ENCODE measurements around the gene KAZN.

Gene KAZN

DNA sequence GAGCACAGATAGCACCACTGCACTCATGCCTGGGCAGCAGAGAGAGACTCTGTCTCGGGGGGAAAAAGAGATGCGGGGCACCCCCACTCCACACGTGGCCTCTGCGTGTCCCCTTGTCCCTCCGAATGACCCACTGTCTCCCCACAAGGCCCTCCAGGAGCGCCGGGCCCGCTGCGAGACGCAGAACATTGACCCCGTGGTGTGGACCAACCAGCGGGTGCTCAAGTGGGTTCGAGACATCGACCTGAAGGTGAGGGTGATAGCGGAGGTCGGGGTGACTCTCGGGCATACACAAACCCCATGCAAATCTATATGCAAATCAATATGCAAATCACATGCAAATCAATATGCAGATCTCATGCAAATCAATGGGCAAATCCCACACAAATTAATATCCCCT lies 504.7 kb downstream of the KAZN start:
- no peak for DNase-seq

DNA sequence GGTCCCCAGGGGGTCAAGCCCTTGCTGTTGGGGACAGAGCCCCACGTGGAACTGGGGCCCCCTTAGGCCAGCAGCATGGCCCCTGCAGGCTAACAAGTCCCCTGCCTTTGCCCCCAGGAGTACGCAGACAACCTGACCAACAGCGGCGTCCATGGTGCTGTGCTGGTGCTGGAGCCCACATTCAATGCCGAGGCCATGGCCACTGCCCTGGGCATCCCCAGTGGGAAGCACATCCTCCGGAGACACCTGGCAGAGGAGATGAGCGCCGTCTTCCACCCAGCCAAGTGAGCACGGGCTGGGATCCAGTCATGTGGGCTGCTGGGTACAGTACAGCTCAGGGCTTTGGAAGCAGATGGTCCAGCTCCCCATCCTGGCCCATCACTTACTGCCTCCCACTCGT lies 505.4 kb downstream of the KAZN start:
- no peak for DNase-seq

DNA sequence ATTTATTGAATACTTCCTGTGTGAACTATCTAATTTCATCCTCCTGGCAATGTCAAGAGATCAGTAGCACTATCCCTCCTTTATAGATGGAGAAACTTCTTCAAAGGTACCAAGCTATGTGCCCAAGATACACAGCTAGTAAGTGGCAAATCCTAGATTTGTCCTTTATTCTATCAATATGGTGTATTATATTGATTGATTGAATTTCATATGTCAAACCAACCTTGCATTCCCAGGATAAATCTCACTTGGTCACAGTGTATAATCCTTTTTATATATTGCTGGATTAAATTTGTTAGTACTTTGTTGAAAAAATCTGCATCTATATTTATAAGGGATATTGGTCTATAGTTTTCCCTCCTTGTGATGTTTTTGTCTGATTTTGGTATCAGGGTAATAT lies 506.3 kb downstream of the KAZN start:
- DNase-seq: no peak

DNA sequence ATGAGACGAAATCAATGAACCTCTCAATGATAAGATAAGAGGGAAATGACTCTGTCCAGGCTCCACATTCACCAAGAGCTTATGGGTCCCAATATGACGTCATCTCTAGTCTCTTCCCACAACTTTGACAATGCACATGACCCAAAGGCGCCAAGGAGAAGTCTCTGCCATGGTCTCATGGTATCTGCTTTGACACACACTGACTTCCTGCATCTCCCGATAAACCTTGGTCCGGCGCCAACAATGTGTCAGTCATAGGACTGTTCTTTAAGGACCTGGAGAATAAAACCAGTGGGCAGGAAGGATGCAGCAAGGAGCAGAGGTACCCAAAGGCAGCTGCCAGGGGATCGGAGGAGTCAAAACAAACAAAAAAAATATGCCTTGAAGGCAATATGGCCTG lies 508.1 kb downstream of the KAZN start:
- no peak for DNase-seq

DNA sequence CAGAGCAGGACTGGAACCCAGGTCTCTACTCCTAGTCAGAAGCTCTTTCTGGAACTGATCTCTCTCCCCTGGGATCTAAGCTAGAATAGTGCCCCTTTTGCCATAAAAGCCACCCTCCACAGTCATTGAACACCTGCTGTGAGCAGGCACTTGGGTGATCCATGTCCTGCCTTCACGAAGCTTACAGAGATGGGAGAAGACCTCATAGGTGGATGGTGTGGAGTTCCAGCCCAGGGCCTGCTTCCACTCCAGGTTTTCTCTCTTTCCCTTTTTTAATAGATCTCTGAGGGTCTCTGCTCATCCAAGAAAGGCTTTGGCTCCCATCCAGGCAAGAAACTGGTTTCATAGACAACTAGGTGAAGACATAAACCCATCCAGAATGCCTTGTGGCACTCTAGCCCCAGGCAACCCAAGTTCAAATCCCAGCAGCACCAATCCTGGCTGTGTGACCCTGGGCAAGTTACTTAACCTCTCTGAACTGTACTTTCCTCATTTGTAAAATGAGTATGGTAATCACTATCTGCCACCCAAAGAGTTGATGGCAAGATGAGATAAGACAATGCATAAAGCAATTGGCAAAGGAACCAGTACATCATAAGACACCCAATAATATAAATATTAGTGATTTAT lies 508.7 kb downstream of the KAZN start:
- DNase-seq: no peak

DNA sequence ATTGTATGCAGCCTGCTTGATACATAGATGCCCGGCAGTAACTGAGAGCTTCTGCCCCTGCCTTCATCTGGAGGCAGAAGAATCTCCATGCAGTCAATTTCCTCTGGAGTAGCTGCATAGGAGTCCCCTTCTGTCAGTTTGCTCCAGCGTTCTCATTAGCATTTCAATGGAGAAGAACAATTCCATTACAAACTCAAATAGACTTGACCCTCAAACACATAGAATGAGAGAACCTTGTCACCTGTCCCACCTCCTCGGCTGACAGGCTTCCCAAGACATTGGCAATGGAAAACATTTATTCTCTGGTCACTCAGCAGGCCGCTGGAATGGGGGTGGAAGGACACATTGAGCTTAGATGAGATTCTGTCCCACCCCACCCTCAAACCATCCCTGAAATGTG lies 509.4 kb downstream of the KAZN start:
- DNase-seq: no peak

DNA sequence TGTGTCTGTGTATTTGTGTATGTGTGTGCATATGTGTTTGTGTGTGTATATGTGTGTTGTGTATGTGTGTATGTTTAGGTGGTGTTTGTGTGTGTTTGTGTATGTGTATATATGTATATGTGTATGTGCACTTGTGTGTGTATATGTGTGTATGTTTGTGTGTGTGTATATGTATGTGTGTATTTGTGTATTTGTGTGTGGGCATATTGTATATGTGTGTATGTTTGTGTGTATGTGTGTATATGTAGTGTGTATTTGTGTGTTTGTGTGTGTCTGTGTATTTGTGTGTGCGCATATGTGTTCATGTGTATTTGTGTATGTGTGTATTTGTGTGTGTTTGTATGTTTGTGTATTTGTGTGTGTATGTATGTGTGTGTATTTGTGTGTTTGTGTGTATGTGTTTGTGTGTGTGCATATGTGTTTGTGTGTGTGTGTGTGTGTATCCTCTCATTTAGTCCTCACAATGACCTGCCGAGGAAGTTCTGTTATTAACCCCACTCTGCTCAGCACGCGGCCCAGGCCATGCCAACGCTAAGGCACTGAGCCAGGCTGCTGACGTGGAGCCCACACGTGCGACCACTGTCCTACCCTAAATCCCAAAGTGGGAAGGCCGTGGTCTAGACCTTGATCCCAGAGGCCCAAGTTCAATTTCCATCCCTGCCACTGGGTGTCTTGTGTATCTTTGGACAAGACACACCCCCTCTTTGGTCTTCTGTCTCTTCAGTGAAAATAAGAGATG lies 511.8 kb downstream of the KAZN start:
- no peak for DNase-seq

DNA sequence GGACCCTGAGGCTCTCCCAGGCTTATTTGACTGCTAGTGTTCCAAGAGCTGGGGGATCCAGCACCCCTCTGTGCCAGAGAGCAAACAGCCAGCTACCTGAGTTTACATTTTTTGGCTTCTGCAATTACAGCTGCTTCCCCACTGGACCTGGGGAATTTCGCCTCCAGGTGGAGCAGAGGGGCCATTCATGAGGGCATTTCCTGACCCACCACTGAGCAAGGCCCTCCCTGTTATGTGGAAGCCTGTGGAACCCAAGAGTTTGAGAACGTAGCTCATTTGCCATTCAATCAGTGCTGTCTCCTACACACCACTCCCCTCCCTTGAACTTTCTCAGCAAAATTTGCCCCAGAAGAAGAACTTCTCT lies 512.4 kb downstream of the KAZN start:
- DNase-seq: no peak

DNA sequence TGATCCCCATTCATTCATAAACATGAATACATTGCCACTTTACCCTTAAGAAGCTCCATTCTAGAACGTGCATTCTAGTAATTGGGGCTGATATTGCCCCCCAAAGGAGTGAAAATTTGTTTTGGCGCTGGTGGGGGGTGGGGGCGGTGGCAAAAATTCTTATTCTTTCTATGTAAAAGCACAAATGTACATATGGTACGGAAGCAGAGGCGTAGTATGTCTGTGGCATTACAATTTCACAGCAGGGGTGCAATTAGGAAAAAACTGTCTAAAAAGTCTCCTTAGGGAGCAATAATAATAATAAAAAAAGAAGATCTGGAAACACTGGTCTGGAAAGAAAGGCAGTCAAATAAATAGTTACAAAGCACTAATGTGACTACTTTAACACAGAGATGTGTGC lies 514.7 kb downstream of the KAZN start:
- DNase-seq: no peak

DNA sequence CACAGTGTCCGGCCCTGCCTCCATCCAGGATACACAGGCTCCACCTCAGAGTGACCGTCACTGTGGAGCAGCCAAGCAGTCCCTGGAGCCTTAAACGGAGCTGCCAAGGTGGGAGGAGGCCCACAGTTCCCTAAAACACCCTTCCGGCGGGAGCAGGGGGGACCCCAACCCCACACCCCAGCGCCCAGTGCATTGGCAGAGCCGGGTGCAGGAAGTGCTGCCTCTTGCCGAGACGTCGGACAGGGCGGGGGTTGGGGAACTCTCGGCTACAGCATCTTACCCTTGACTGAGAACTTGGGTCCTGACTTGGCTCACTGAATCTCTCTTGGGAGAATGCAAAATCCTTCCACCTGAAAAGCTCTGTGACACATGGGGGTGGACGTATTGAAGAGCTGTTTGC lies 516.4 kb downstream of the KAZN start:
- no peak for DNase-seq

DNA sequence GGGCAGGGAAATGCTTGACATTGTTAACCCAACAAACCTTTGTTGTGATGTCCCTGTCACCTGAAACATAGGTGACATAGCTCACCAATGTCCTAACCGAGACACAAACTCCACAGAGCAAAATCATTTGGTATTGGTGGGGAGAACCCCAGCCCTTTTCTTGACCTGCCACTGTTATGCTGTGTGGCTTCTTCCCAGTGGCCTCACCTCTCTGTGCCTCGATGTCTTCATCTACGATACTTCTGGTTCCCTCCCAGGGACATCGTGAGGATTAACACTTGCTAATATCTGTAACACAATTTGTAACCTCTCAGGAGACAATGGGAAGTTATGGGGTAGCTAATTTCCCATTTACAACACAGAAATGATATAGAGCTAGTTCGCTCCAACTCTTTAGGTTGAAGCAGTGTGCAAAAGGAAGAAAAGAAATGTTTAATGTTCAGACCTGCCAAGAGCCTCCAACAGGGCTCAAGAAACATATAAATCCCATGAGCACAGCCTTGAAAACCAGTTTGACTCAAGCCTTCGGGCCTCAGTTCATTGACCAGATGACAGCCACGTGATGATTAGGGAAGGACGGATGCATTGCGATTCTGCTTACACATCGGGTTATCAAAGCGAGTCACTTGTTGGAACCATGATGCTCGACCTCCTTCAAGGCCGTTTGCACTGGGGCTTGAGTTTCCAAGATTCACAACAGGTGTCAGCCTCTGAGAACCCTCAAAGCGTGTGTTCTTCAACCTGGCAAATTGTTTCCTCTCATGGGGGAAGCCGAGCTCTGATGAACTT lies 517.3 kb downstream of the KAZN start:
- no peak for DNase-seq

DNA sequence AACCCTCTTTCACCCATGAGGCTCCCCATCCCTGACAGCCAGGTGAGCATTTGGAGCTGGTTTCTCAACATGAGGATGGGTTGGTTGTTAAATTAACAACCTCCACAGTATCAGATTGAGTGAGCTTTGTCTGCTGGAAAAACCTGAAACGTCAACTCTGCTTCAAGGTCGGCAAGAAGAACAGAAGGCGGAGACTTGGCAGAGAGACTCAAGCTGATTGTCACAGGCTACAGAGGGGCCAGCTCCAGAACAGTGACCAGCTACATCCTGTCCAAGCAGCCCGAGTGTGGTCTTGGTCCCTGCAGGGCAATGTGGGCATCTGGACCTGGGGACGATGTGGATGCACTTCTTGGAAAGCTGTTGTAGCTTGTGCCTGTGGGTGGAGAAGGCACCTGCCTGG lies 518.5 kb downstream of the KAZN start:
- DNase-seq: no peak

DNA sequence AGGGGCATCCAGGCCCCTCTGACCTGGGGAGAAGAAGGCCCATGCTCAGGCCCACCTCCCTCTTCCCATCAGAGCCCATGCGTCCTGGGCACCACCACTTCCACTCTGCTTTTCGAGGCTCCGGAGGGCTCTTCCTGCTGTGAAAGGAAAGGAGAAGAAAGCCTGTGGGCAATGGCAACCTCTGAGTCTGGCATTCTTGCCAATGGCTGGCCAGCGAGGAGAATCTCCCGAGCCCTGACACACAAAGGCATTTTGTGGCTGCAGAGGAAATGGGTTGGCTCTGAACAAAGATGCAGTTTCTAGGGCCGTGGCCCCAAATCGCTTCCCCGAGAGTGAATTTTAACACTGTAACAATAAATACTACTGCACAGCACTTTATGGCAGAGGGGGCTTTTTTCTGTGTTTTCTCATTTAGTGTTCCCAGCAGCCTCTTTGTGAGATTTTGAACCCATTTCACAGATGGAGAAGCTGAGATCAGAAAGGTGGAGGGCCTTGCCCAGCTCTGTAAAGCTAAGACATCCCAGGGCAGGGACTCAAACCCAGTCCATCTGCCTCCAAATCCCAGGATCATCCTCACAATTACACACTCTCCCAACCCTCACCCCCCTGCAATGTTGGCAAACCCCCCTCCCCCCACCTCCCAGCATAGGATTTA lies 519.3 kb downstream of the KAZN start:
- no peak for DNase-seq

DNA sequence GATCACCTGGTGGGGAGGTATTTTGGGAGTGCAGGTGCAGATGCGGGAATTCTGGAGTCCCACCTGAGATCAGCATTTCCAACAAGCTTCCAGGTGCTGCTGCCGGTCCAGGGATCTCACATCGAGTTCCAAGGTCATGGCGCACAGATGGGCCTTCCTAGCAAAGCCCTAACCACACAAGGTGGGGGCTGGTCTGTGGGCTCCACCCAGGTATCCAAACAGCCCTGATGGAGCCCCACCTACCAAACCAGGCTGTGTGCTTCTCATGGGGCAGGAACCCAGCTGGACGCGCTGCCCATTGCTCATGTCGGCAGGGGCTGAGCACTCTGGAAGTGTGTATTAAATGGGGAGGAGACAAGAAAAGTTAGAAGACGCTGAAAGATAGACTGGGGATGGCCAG lies 520.1 kb downstream of the KAZN start:
- no peak for DNase-seq

DNA sequence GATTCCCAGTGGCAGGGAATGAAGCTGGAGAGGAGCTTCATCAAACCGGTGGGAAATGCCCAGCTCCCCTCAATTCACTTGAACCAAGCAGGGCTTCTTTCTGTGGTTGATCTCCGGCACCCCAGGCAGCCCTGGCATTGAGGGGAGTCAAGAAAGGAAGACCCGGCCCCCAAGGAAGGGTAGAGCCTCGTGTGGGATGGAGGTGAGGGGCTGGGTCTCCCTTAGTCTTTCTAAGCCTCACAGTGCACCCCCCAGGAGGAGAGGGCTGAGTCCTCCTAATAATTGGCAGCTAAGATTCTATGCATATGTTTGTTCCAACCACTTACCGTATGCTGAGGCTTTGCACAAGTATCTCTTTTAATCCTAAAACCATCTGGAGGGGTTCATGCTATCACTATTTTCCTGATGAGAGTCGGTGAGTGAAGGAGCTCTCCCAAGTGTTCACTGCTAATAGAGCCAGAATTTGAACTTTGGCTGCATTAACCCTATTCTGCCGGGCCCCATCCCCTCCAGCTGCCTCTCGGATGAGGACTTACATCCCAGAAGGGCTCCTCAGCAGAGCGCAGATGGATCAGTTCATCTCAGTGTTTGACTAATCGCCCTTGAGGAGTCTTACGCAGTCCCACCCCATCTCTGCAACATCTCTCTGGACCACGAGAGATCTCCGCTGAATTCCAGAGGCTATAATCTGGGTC lies 521.9 kb downstream of the KAZN start:
- DNase-seq: no peak

DNA sequence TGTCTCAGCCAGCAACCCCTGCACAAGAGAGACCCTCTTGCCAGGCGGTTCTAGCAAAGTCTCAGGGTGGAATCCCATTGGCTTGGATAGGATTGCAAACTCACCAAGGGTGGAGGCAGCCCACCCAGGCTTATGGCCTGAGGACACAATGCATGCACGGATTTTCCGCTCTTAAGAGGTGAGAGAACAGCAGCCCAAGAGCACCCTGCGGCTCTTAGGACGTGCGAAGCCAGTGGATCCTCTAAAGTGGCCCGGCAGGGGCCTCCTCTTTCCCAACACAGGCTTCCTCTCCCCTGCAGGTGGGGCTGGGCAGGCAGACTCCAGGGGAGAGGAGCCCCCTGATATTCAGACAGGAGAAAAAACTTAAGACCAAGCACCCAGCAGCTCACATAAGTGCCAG lies 523.8 kb downstream of the KAZN start:
- no peak for DNase-seq

DNA sequence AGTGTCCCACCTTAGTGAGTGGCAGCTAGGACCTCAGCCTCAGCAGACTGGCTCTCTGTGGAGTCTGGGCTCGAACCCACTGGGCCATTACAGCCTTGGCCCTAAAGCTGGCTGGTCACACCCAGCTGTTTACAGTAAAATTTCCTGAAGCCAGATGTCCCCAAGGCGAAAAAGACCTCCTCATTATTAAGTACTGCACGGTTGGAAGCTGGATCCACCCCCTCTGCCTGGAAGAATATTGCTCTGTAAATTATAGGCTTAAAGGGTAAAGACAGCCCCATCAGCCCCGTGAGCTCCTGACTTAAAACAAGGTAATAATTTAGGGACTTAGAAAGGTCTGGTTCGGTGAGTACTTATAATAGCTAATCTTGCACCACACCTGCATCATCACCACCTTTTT lies 524.8 kb downstream of the KAZN start:
- no peak for DNase-seq

DNA sequence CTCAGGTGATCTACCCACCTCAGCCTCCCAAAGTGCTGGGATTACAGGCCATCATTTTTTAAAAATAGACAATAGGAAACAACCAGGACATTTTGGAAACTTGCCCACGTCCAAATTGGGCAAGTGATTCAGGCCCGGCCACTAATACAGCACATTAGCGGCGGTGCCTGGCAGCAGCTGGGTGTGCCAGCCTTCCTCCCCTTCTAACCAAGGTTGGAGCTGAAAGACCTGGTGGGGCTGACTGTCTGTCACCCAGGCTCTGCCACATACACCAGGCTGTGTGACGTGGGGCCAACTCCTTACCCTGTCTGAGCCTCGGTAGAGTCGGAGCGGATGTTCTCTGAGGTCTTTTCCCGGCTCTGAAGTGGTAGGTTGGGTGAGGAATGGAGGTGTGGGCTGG lies 525.4 kb downstream of the KAZN start:
- no peak for DNase-seq

DNA sequence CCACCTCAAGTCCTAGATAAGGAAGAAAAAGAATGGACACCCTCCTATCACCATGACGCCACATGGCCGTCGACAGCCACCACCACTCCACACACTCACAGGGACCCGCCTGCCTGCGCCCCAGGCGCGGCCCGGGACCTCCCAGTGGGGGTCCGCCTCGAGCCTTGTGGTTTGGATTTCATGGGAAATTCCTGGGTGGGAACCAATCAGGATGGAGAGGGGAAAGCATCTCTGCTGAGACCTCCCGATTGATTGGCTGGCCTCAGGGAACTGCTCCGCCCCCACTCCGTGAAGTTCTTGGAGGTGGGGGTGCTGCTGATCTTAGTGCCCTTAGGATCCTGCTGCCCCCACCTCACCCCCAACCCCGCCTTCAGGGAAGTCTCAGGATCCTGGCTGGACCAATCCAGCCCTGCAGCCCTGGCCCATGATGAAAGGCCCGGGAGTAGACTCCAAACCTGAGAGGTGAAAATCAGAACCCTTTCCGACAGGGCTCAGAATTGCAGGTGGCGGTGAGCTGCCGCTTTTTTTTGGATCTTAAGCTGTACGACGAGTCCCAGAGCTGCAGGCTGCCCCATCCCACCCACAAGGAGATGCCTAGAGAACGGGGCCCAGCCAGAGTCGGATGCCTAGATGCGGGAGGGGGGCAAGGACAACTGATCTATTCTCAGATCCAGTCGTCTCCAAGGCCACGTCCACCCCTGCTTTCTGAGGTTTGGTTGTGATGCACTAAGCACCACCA lies 526.0 kb downstream of the KAZN start:
- DNase-seq: no peak

DNA sequence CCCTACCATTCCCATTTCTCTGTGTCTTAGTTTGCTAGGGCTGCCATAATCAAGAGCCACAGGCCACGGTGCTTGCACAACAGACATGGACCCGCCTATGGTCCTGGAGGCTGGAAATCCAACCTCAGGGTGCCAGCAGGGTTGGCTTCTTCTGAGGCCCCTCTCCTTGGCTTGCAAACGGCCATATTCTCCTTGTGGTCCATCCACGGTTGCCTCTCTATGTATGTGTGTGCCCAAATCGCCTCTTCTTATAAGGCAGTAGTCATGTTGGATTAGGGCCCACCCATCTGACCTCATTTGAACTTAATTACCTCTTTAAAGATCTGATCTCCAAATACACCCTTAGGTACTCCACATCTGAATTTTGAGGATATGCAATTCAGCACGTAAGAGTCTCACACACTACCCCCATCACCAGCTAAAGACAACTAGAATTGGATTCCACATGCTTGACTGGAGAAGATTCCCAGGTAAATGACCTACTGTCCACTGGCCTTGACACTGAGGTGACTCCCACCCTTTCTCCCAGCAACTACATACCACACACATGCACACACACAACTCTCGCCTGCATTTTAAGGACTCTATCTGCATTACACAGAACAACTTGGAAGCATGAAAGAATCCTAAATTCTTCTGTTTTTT lies 526.7 kb downstream of the KAZN start:
- DNase-seq: no peak

DNA sequence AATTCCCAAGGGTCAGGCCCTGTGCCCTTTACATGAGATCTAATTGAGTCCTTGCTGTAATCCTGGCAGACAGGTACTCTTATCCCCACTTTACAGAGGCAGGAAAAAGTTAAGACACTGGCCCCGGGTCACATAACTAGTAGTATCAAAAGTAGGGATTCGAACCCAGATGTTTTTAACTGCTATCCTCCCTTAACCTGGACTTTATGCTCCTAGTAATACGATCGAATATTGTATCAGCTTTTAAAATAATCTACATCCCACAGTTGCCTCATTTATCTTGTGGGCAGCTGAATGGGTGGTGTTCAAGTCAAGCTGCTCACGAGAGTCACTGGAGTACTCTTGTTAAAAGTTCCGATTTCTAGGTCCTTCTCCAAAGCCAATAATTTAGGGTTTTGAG lies 529.6 kb downstream of the KAZN start:
- DNase-seq: no peak

Data from NCI-H510A (cell line).